Lower leg skin (tissue), 3 donors: ENCODE measurements around the gene CD79B.

Experiments
- POLR2A ChIP-seq, 2 donors: fragments of 450-650 bp; IDR thresholded peaks; one replicate each; pipeline ENCODE4 v1.6.1; 2016 to 2017; ENCODE audit warnings: antibody characterized with exemption in 2 of 2, mild to moderate bottlenecking in 1 of 2, moderate library complexity in 1 of 2
- TF ChIP-seq, protein P1 (sequence below), 3 donors: fragments of 450-650 bp; IDR thresholded peaks; one replicate each; pipeline ENCODE4 v1.5.1; 2016; ENCODE audit warnings: antibody characterized with exemption in 3 of 3, mild to moderate bottlenecking in 3 of 3, moderate library complexity in 2 of 3

DNA sequence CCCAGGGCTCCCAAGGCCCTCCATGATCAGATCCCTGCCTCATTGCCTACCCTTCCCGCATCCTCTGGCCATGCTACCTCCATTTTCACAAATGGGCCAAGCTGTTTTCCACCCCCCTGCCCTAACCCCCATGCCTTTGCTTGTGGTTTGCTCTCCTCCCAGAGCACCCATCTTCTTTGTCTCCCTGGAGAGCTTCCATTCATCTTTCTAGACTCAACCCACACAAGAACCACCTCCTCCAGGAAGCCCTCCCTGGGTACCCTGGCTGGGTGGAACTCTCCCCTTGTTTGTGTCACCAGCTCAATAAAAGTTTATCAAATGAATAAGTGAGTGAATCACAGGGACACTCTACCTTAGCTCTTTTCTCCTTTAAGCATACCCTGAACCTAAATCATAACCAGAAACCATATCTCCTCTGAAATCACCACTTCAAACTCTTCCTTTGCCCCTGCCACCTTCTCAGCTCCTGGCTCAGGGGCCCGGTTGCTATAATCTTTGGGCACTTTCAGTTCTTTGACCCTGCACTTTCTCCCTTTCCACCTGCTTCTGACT, 43.5 kb upstream of the CD79B start:
- TF ChIP-seq, protein P1, sequence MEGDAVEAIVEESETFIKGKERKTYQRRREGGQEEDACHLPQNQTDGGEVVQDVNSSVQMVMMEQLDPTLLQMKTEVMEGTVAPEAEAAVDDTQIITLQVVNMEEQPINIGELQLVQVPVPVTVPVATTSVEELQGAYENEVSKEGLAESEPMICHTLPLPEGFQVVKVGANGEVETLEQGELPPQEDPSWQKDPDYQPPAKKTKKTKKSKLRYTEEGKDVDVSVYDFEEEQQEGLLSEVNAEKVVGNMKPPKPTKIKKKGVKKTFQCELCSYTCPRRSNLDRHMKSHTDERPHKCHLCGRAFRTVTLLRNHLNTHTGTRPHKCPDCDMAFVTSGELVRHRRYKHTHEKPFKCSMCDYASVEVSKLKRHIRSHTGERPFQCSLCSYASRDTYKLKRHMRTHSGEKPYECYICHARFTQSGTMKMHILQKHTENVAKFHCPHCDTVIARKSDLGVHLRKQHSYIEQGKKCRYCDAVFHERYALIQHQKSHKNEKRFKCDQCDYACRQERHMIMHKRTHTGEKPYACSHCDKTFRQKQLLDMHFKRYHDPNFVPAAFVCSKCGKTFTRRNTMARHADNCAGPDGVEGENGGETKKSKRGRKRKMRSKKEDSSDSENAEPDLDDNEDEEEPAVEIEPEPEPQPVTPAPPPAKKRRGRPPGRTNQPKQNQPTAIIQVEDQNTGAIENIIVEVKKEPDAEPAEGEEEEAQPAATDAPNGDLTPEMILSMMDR (IDR thresholded peaks at IDR 0.05) = no peak
- TF ChIP-seq POLR2A (IDR thresholded peaks at IDR 0.05) = no peak
